Measurements from ENCODE around the gene CDHR1.
A peak's percentile ranks its signal among the peaks of the same experiment; 100 is the strongest.
"Not testable (repeated sequence)": the region's sequence is repeated elsewhere in the genome, so short reads cannot be mapped to it uniquely, and the experiment has no call there.

CDHR1 gene

GRCh38 chr10:84175436-84175835 is 18.9 kb upstream of the CDHR1 start:
- no peak for DNase-seq

GRCh38 chr10:84176351-84176750 is 18.0 kb upstream of the CDHR1 start:
- DNase-seq = no peak

GRCh38 chr10:84176836-84177474 is 17.4 kb upstream of the CDHR1 start:
- DNase-seq = no peak

- peak in 2 of 5 experiments; percentile 80 to 88 for DNase-seq
These were observed 16.7 kb upstream of the CDHR1 start for GRCh38 chr10:84177541-84178141.

GRCh38 chr10:84178160-84178609 is 16.2 kb upstream of the CDHR1 start:
- DNase-seq = no peak

- DNase-seq = peak in 2 of 5 experiments; percentile 27 to 47
These were observed 15.2 kb upstream of the CDHR1 start for GRCh38 chr10:84179059-84179710.

- not testable (repeated sequence) for DNase-seq
These were observed 14.0 kb upstream of the CDHR1 start for GRCh38 chr10:84180386-84180785.

- DNase-seq = no peak
These were observed 12.7 kb upstream of the CDHR1 start for GRCh38 chr10:84181631-84182030.

GRCh38 chr10:84184517-84184916 is 9.8 kb upstream of the CDHR1 start:
- DNase-seq = no peak

GRCh38 chr10:84185526-84186175 is 8.7 kb upstream of the CDHR1 start:
- DNase-seq = no peak

- no peak for DNase-seq
These were observed 5.5 kb upstream of the CDHR1 start for GRCh38 chr10:84188815-84189214.

- no peak for DNase-seq
These were observed 3.7 kb upstream of the CDHR1 start for GRCh38 chr10:84190621-84191020.

- peak in 2 of 5 experiments; percentile 24 to 48 for DNase-seq
These were observed 3.2 kb upstream of the CDHR1 start for GRCh38 chr10:84191106-84191505.

- no peak for DNase-seq
These were observed 1.0 kb upstream of the CDHR1 start for GRCh38 chr10:84193327-84193726.

GRCh38 chr10:84193846-84194423 is 402 bp upstream of the CDHR1 start:
- DNase-seq = no peak

- DNase-seq = no peak
These were observed 900 bp downstream of the CDHR1 start for GRCh38 chr10:84195044-84195830.

GRCh38 chr10:84196083-84196482 is 1.7 kb downstream of the CDHR1 start:
- DNase-seq = peak in 1 of 5 experiments; percentile 31

- no peak for DNase-seq
These were observed 2.6 kb downstream of the CDHR1 start for GRCh38 chr10:84196941-84197340.

- no peak for DNase-seq
These were observed 3.3 kb downstream of the CDHR1 start for GRCh38 chr10:84197643-84198042.

- no peak for DNase-seq
These were observed 4.0 kb downstream of the CDHR1 start for GRCh38 chr10:84198206-84198915.

GRCh38 chr10:84200537-84201243 is 6.4 kb downstream of the CDHR1 start:
- no peak for DNase-seq
